K562 (cell line): ENCODE data around the gene GLG1.

Experiments
- FOXM1 ChIP-seq, 2 experiments: fragments of 450-650 bp in 1 of 2; sonication (generic) in 1 of 2; formaldehyde crosslinking in 1 of 2; IDR thresholded peaks; 2 replicates each; pipeline versions ENCODE4 v1.6.1 to v1.9.0; 2017 to 2022; ENCODE audit warnings: low read depth in 2 of 2, mild to moderate bottlenecking in 2 of 2, missing genetic modification reagents in 1 of 2, moderate library complexity in 1 of 2
- TCFL5 ChIP-seq: fragments of 250-450 bp; sonication (Bioruptor Pico); conservative IDR thresholded peaks from 2 replicates; pipeline ENCODE4 v1.6.1; 2021; ENCODE audit warnings: mild to moderate bottlenecking, moderate library complexity, matching md5 sums
- ZFP30 ChIP-seq: fragments of 250-450 bp; sonication (Bioruptor Pico); IDR thresholded peaks from 2 replicates; pipeline ENCODE4 v1.8.0; 2022; ENCODE audit warnings: moderate library complexity, mild to moderate bottlenecking, inconsistent platforms, borderline replicate concordance

GRCh38 chr16:74627506-74628220, 20.7 kb upstream of the GLG1 start:
- TF ChIP-seq TCFL5 (CRISPR knock-in tag), result no peak
- no peak for TF ChIP-seq ZFP30 (CRISPR knock-in tag)
- TF ChIP-seq FOXM1 (IDR thresholded peaks at IDR 0.05; ENCODE audit: low read depth), result no peak
- TF ChIP-seq FOXM1 (CRISPR knock-in tag; IDR thresholded peaks at IDR 0.05; ENCODE audit: low read depth), result no peak
